HG03039 (cell line): ENCODE data around the gene TBC1D13.
A peak's percentile ranks its signal among the peaks of the same experiment; 100 is the strongest.
"Not testable (repeated sequence)": the region's sequence is repeated elsewhere in the genome, so short reads cannot be mapped to it uniquely, and the experiment has no call there.

Source experiments
- ATAC-seq: cut with Tn5 transposase; IDR thresholded peaks from one replicate; pipeline ENCODE4 v1.9.1; 2021; ENCODE audit warnings: mild to moderate bottlenecking, moderate library complexity; ENCODE audit not compliant: unreplicated experiment

Gene TBC1D13

GRCh38 chr9:128782669-128783068, 4.4 kb upstream of the TBC1D13 start:
- ATAC-seq: no peak

GRCh38 chr9:128785427-128785826, 1.6 kb upstream of the TBC1D13 start:
- ATAC-seq: no peak

- ATAC-seq: no peak
Measured at GRCh38 chr9:128787659-128788058, 606 bp downstream of the TBC1D13 start.

DNA sequence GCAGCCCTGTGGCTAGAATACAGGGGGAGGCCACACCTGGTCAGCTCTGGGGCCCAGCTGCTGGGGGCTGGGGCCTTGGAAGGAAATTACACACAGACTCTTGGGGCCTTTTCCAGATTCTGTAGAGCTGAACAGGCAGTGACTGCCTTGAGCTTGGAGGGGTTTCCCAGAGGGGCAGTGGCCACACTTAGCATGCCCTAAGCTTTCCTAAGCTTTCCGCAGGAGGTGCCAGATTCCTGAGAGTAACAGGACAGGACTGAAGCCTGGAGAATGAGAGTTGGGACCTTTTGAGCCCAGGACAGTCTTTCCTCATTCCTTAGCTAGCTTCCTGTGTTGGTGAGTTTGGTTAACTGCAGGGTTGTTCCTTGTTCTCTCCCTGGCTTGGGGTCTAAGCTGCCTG, 1.4 kb downstream of the TBC1D13 start:
- ATAC-seq: no peak

DNA sequence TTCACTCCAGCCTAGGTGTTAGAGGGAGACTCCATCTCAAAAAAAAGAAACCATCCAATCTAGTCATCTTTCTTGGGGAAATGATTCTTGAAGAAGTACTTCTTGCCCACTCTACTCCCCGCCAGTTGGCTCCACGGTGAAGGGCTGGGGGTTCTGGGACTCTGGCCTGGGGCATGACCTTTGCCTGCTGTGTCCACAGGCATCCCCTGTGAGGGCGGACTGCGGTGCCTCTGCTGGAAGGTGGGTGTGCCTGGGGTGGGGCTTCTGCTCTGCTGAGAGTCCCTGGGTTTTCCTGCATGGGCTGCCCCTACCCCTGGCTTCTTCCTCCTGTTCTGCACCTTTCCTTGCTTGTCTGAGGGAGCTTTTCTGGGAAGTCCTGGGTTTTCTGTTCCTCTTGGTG, 3.5 kb downstream of the TBC1D13 start:
- no peak for ATAC-seq

DNA sequence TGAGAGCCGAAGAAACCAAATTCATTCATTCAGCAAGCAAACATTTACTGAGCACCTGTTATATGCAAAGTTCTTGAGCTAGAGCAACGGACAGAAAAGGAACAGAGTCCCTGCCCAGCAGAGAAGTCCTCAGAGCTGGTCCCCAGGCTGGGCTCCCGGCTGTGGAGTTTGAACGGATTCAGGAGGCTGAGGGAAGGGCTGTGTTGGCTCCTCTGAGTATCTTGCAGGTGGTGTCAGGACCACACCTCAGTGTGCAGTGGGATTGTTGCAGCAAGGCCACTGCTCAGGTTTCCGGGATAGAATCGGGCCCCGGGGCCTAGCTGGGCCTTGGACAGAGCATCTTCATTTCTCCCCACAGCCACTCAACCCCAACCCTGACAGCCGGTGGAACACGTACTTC, 5.1 kb downstream of the TBC1D13 start:
- no peak for ATAC-seq

GRCh38 chr9:128792978-128793686, 6.1 kb downstream of the TBC1D13 start:
- no peak for ATAC-seq

DNA sequence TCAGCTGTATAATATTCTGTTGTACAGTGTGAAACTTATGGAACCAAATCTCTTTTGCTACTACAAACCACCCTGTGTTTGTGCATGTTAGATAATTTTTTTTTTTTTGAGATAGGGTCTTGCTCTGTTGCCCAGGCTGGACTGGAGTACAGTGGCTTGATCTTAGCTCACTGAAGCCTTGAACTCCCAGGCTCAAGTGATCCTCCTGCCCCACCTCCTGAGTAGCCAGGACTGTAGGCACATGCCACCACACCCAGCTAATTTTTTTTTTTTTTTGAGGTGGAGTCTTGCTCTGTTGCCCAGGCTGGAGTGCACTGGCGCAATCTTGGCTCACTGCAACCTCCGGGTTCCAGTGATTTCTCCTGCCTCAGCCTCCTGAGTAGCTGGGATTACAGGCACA, 7.9 kb downstream of the TBC1D13 start:
- not testable (repeated sequence) for ATAC-seq

GRCh38 chr9:128798896-128799295, 11.8 kb downstream of the TBC1D13 start:
- no peak for ATAC-seq

GRCh38 chr9:128800061-128800460, 13.0 kb downstream of the TBC1D13 start:
- ATAC-seq: no peak

DNA sequence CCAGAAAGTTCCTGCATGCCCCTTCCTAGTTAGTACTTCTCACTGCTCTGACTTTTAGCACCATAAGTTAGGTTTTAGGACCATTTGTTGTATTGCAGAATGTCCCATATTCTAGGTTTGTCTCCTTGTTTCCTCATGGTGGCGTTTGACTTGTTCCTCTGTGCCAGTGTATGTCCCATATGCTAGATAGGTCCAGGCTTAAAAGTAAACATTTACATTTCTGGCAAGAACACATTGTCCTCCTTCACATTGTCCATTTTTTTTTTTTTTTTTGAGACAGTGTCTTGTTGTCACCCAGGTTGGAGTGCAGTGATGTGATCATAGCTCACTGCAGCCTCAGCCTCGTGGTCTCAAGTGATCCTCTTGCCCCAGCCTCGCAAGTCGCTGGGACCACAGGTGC, 15.4 kb downstream of the TBC1D13 start:
- ATAC-seq: no peak

DNA sequence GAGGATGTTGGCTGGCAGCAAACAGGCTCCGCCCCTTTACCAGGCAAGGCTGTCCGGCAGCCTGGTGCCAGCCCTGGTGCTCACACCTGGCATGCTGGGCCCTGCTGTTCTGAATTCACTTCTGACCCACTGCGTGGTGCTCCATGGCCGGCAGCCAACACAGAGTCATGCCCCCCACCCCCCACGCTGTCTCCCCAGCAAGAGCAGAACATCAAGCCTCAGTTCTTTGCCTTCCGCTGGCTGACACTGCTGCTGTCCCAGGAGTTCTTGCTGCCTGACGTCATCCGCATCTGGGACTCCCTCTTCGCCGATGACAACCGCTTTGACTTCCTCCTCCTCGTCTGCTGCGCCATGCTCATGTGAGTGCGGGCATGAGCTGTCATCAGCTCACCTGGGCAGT, 18.6 kb downstream of the TBC1D13 start:
- ATAC-seq: no peak

DNA sequence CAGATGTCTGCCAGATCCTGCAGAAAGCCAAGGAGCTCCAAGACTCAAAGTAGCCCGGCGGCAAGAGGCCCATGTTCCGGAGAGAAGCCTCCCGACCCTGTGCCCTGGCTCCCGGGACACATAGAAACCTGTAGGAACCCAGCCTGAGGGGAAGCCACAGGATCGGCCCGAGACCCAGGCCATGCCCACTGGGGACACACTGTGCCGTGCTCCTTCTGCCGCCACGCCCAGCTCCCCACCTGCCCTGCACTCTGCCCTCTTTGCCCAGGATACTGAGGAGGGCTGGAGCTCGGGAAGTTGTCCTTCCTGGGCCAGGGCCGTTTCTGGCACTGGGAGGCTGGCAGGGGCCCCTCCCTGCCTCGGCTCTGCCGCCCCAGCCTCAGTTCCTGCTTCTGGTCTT, 20.8 kb downstream of the TBC1D13 start:
- no peak for ATAC-seq

DNA sequence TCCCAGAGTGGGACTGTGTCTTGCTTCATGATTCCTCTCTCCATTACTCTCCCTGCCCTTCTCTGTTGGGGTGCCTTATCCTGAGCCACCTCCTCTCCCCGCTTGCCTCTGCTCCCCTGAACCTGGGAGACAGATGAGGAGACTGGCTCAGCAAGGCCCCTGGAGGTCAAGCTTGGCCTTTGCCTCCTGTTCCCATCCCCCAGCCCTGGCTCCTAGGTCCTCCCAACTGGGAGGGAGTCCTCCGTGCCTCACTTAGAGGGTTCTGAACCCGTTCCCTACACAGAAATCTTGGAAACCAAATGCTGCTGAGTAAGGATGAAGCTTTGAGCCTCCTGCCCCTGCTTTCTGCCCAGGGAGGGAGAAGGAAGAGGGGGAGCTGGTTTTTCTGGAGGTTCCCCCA, 21.5 kb downstream of the TBC1D13 start:
- no peak for ATAC-seq

DNA sequence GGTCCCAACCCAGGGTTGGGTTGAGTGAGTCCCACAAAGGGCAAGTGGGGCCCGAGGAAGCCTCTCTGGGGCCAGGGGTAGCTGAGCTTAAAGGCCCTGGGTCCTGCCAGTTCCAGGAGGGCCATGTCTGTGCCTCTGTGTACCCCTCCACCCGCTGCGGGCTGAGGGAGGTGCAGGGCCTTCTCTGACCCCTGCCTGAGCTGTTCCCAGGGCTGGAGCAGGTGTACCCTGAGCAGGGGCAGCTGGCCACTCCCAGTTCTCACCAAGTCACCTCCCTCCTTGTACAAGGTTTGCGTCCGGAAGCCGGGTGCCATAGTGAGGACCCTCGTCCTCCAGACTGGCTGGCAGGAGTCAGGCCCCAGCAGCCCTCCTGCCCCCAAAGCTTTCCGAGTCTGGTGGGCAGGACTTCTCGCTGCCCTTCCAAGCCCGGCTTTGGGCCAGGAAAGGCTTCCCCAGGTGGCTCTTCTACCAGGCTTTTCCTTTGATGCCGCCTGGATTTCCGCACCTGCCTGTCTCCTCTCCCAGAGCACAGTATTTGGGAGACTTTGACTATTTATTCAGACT, 22.1 kb downstream of the TBC1D13 start:
- ATAC-seq: no peak

DNA sequence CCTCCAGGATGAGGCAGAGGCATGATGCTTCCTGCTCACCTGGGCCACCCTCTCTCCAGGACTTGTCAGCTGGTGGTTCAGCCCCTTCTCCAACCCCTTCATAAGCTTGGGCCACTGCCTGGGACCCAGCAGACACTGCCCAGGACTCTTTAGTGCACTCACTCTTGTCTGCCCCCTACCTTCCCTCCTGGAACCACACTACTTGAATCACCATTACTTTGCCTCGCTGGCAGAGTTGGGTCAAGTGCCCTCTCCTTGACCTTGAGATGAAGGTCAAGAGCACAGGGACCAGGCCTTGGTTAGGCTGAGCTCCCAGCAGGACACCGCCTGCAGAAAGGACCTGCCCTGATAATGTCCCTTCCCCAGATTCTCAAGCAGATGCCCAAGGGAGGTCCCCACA, 22.8 kb downstream of the TBC1D13 start:
- no peak for ATAC-seq

- no peak for ATAC-seq
Measured at GRCh38 chr9:128810873-128811272, 23.8 kb downstream of the TBC1D13 start.

GRCh38 chr9:128818099-128818838, 31.2 kb downstream of the TBC1D13 start, which contains the start of gene ENDOG:
Gene ENDOG, plus strand, starts transcription at chr9:128818500. Its CDS starts 185 bp downstream, at chr9:128818685.
- peak; percentile 88 for ATAC-seq

GRCh38 chr9:128818839-128819715, 32.0 kb downstream of the TBC1D13 start:
- ATAC-seq: peak; percentile 24

DNA sequence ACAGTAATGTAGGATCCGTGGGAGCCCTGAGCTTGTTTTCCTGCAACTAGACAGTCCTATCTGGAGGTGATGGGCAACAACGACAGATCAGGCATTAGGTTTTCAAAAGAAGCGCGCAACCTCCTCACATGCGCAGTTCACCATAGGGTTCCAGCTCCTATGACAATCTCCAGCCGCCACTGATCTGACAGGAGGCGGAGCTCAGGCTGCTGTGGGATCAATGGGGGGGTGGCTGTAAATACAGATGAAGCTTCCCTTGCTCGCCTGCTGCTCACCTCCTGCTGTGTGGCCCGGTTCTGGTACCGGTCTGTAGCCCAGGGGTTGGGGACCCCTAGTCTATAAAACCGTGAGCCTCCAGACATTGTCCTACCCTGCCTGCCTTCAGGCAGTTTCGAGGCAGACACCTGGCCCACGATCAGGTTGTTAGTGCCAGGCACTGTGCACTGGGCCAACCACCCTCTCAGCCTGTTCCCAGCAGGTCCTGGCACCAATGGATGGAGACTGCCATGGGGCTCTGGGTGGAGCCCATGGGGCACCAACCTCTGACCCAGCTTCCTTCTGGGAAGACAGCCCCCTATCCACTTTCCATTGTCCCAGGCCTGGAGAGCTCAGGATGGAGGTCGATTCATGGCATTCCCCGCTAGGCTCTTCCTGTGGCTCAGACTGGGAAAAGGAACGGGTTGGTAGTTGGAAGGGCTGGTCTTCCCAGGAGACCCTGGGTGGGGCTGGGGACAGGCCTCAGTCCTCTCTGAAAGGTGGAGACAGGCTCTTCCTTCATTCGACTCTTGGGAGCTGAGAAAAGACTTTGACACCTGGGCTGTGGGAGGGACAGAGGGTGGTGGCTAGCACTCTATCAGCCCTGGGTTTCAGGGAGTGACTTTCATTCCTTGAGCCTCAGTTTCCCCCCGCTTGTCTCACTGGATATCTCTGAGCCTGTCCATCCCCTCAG, 32.9 kb downstream of the TBC1D13 start:
- no peak for ATAC-seq
